Measurements from ENCODE around the gene MTM1.

Gene MTM1

DNA sequence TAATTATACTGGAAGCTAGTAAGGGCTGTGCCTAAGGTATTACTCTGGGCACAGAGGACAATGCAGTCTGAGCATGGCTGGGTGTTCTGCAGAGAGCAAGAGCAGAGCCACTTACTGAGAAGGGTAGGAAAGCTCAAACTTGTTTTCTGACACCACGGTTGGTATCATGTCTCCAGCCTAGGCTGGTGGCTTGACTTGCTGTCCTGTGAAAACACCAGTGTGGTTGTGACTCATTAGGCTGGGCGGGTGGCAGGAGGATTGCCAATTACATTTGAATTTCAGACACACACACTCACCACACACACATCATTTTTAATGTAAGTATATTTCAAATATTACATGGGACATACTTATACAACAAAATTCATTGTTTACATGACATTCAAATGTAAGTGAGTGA lies 19.7 kb upstream of the MTM1 start:
- DNase-seq (ENCODE audit: low read depth): peak; percentile 11

- DNase-seq (ENCODE audit: low read depth): no peak
Observed at GRCh38 chrX:150551963-150552362, 16.5 kb upstream of the MTM1 start.

DNA sequence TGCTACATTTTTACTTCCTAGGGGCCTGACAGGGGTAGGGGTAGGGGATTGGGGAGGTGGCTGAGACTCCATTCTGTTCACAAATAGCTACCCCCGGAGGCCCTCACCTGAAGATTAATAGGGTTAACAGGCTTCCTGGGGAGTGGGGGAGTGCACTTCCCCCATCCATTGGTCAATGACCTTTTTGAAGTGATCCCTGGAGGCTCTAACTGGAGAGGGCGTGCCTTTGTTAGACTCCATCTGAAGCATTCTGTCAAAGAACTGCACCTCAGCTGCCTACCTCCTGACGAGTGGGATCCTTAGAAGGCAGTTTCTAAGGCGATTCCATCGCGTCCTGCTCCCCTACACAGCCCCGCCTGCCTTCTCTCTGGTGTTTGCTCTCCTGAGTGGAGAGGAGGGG lies 10.0 kb upstream of the MTM1 start:
- DNase-seq (ENCODE audit: low read depth): no peak

GRCh38 chrX:150564838-150565237 lies 3.6 kb upstream of the MTM1 start:
- DNase-seq (ENCODE audit: low read depth): no peak

DNA sequence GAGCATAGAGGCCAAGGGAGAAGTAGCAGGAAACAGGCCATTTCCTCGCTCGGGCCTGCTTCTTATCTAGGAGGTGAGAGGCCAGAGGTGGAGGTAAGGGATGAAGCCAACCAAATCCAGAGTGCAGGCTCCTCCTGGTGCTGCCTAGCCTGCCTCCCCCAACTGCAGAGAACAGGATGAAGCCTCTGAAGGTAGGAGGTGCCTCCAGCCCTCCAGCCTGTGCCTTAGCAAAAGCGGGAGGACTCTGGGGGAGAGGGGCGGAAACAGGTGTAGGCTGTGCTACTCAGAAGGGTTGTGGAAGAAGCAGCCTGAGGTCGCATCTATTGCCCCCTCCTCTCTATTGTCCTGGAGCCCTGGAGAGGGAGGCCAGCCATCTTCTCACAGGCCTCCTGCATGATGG lies 2.9 kb upstream of the MTM1 start:
- DNase-seq (ENCODE audit: low read depth): no peak

- DNase-seq (ENCODE audit: low read depth): no peak
Observed at GRCh38 chrX:150566734-150567182, 1.7 kb upstream of the MTM1 start.

DNA sequence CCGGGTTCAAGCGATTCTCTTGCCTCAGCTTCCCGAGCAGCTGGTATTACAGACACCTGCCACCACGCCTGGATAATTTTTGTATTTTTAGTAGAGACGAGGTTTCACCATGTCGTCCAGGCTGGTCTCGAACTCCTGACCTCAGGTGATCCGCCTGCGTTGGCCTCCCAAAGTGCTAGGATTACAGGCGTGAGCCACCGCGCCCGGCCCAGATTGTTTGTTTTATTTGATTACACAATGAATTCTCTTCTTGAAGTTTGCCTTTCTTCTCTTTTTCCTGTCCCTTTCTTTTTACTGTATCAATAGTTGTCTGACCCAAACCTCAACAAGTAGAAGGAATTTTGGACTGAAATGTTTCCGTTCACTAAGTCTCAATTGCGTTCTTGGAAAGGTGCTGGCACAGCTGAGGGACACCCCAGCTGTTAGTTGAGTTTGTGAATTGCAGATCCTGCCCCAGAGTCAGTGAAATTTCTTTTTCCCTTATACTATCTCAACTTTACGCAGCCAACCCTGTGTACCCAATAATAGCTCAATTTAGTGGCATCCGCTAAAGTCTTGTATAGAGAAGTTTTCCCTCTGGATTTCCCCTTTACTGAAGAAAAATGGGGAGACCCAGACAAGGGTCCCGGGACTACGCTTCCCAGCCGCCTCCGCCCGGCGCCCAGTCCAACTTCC lies 639 bp upstream of the MTM1 start:
- DNase-seq (ENCODE audit: low read depth): no peak

- peak; percentile 63 for DNase-seq (ENCODE audit: low read depth)
Observed at GRCh38 chrX:150569155-150569477, 695 bp downstream of the MTM1 start.

- peak; percentile 71 for DNase-seq (ENCODE audit: low read depth)
Observed at GRCh38 chrX:150570512-150570911, 2.1 kb downstream of the MTM1 start.

GRCh38 chrX:150572206-150572605 lies 3.8 kb downstream of the MTM1 start:
- no peak for DNase-seq (ENCODE audit: low read depth)

DNA sequence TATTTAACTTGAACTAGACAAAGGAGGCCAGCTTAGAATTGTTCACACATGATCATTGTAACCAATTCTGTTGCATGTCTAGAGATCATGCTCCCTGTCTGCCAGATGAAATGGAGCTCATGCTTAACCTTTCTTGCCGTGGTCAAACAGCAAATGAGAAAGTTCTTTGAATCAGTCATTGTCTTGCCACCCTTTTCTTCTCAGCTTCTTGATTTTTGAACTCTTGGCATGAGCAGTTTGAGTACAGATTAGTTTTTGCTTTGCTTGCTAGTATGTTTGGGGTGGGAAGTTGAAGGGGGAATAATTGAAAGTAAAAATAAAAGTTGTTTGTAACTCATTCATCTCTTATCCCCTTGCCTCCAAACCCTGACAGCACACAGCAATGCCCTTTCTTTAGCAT lies 4.7 kb downstream of the MTM1 start:
- no peak for DNase-seq (ENCODE audit: low read depth)

GRCh38 chrX:150573702-150574101 lies 5.3 kb downstream of the MTM1 start:
- no peak for DNase-seq (ENCODE audit: low read depth)

- DNase-seq (ENCODE audit: low read depth): no peak
Observed at GRCh38 chrX:150574559-150575418, 6.4 kb downstream of the MTM1 start.

- DNase-seq (ENCODE audit: low read depth): peak; percentile 41
Observed at GRCh38 chrX:150575419-150575814, 7.0 kb downstream of the MTM1 start.

DNA sequence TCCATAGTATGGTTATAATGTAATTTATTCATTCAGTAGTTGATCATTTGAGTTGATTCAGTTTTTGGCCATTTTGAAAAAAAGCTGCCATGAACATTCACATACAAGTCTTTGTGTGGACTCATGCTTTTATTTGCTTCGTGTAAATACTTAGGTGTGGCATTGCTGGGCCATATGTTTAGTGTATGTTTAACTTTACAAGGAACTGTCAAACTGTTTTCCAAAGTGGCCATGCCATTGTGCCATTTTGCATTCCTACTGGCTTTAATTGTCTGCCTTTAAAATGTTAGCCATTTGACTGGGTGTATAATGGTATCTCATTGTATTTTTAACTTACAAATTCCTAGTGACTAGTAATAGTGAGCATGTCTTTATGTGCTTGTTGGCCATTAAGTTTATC lies 8.8 kb downstream of the MTM1 start:
- DNase-seq (ENCODE audit: low read depth): no peak

GRCh38 chrX:150581093-150581775 lies 12.8 kb downstream of the MTM1 start:
- peak; percentile 71 for DNase-seq (ENCODE audit: low read depth)

- peak; percentile 7 for DNase-seq (ENCODE audit: low read depth)
Observed at GRCh38 chrX:150582338-150582948, 14.0 kb downstream of the MTM1 start.

- no peak for DNase-seq (ENCODE audit: low read depth)
Observed at GRCh38 chrX:150587585-150588503, 19.4 kb downstream of the MTM1 start.

DNA sequence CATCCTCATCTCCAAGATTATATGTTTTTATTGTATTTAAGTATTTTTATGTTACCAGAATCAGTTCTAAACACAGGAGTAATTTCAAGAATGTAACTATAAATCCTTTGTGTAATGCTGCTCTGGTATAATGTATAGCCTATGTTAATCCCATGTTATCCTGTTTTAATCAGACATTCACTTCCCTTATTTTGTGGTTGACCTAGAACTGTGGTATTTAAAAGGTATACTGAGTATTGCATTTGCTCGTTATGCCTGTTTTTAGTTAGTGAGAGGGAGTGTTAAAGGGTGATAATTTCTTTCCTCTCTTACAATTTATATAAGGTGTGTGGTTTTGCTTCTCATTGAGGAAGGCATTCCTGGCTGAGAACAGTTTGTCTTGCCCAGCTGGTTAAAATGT lies 26.2 kb downstream of the MTM1 start:
- DNase-seq (ENCODE audit: low read depth): no peak

GRCh38 chrX:150599226-150599625 lies 30.8 kb downstream of the MTM1 start:
- no peak for DNase-seq (ENCODE audit: low read depth)

GRCh38 chrX:150602296-150602695 lies 33.9 kb downstream of the MTM1 start:
- DNase-seq (ENCODE audit: low read depth): no peak

- no peak for DNase-seq (ENCODE audit: low read depth)
Observed at GRCh38 chrX:150602743-150603142, 34.3 kb downstream of the MTM1 start.
